NCI-H82 treated with DMSO at 0.1 percent for 48 hours (cell line): ENCODE data around the gene CHTOP.

ENCODE experiments used
- DNase-seq: peaks from one replicate; lab custom pipeline; 2025; ENCODE audit not compliant: unreplicated experiment; lab: John Stamatoyannopoulos, UW

The CHTOP gene

DNA sequence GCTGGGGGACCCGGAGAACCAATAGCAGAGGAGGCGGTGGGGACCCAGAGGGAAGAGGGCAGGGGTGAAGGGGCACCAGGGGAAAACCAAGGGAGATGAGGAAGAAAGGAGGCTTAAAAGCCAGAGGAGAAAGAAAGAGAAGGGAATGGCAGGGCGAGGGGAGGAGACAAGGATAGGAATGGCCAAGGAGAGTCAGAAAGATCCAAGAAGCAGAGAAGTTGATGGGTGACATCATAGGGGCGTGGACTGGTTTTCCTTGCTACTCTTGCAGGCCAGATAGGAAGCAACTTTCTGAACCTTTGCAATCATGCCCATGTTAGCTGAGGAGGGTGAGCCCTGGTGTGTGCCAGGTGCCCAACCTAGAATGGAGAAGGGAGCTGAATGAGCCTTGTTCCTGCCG, 50.0 kb downstream of the CHTOP start:
- DNase-seq = no peak

DNA sequence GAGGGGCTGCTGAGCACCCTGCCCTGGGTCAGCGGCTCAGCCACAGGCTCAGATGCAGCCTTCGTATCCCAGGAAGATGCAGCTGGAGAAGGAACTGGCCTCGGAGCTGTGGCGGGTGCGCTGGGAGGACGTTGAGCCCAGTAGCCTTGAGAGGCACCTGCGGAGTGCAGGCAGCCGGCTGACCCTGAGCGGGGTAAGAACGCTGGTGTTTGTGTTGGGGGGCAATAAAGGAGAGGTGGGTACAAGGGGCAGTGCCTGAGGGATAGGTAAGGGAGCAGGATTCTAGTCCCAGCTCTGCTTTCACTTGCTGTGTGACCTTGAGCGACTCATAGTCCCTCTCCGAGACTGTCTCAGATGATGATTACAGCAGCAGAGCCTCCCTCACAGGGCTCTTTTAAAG, 51.0 kb downstream of the CHTOP start:
- no peak for DNase-seq

DNA sequence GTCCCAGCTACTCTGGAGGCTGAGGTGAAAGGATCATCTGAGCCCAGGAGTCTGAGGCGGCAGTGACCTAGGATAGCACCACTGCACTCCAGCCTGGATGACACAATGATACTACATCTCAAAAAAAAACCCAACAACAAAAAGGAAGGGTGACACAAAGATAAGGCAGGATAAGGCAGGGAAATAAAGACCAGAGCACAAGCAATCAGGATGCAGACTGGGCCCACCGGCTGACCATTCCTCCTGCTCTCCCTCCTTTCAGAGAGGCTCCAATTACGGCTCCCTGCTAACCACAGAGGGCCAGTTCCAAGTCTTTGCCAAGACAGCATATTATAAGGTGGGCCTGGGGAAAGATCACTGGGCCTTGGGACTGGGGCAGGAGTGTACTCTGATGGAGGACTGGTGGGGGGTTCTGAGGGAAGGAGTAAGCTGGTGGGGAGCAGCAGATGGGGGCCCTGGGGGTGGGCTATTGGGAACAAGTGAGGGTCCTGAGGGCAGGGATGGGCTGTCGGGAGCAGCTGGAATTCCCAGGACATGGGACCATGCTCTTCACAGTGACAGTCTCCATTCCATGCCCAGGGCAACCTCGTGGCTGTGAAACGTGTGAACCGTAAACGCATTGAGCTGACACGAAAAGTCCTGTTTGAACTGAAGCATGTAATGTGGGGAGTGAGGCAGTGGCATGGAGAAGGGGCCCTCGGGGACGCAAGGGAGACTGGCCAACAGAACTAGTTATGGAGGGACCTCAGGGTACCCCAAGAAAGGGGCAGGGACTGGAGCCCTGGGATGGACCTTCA, 51.9 kb downstream of the CHTOP start:
- DNase-seq = no peak

DNA sequence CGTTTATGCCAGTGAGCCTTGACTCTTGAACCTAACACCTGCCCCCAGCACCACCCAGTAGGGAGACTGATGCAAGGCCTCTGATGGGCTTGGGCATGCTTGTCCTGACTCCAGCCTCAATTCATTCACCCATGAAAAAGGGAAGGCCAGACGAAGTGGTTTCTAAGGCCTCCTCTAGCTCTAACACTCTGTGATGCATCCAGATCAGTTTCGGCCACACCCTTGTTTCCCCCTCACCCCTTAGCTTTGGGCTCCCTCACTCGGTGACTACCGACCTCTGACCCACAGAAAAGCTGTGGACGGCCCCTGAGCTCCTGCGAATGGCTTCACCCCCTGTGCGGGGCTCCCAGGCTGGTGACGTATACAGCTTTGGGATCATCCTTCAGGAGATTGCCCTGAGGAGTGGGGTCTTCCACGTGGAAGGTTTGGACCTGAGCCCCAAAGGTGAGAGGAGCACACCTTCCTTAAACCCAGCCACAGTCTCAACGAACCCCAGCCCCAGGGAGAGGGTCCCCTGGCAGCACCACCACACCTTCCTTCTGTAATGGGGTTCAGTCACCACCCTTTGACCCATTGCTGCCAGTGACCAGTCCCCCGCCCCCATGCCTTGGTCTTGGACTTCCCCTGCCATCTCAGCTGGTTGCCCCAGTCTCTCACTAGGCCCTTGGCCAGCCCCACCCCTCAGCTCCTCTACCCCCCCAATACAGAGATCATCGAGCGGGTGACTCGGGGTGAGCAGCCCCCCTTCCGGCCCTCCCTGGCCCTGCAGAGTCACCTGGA, 53.7 kb downstream of the CHTOP start:
- no peak for DNase-seq

DNA sequence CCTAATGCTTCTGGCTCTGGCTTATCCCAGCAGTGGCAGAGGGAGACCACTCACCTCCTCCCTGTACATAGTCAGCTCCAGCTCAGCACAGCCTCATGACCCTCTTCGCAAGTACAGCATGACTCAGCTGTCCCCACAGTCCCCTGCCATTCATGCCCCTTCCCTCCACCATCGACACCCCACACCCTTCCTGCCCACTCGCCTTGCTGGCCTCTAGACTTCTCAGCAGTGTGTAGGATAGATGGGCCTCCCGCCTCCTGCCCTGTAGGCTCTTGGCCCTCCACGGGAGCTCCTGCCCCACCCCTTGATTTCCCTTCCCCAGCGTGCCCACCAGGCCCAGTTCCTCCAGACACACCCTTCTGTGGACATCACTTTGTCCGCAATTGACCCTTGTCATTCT, 54.4 kb downstream of the CHTOP start:
- DNase-seq = no peak

DNA sequence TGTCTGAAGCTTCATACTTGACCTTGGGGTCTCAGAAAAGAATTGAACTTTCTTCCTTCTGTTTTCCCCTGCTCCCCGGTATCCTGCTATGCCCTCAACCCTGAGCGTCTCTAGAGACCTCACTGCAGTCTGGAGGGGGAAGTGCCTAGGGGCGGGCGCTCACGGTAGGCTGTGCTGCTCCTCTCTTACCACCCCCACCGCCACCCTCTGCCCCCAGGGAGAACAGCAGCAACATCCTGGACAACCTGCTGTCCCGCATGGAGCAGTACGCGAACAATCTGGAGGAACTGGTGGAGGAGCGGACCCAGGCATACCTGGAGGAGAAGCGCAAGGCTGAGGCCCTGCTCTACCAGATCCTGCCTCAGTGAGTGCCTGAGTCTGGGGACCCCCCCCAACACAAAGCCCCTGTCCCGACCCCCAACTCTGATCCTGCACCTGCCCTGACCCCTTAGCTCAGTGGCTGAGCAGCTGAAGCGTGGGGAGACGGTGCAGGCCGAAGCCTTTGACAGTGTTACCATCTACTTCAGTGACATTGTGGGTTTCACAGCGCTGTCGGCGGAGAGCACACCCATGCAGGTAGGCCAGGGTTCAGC, 55.0 kb downstream of the CHTOP start:
- no peak for DNase-seq

DNA sequence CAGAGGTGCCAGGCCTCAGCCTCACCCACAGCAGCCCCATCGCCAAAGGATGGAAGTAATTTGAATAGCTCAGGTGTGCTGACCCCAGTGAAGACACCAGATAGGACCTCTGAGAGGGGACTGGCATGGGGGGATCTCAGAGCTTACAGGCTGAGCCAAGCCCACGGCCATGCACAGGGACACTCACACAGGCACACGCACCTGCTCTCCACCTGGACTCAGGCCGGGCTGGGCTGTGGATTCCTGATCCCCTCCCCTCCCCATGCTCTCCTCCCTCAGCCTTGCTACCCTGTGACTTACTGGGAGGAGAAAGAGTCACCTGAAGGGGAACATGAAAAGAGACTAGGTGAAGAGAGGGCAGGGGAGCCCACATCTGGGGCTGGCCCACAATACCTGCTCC, 59.6 kb downstream of the CHTOP start:
- no peak for DNase-seq
